Hematopoietic multipotent progenitor cell treated with erythropoietin and hydrocortisone succinate and interleukin-3 and kit ligand, for 17 days (in vitro differentiated cells): ENCODE results near the gene PTGIS.
"Not testable (repeated sequence)": the region's sequence is repeated elsewhere in the genome, so short reads cannot be mapped to it uniquely, and the experiment has no call there.

Source experiments
- DNase-seq: peaks from one replicate; pipeline ENCODE4 v3.0.0-alpha.2; 2015; ENCODE audit warnings: low spot score

Gene PTGIS

DNA sequence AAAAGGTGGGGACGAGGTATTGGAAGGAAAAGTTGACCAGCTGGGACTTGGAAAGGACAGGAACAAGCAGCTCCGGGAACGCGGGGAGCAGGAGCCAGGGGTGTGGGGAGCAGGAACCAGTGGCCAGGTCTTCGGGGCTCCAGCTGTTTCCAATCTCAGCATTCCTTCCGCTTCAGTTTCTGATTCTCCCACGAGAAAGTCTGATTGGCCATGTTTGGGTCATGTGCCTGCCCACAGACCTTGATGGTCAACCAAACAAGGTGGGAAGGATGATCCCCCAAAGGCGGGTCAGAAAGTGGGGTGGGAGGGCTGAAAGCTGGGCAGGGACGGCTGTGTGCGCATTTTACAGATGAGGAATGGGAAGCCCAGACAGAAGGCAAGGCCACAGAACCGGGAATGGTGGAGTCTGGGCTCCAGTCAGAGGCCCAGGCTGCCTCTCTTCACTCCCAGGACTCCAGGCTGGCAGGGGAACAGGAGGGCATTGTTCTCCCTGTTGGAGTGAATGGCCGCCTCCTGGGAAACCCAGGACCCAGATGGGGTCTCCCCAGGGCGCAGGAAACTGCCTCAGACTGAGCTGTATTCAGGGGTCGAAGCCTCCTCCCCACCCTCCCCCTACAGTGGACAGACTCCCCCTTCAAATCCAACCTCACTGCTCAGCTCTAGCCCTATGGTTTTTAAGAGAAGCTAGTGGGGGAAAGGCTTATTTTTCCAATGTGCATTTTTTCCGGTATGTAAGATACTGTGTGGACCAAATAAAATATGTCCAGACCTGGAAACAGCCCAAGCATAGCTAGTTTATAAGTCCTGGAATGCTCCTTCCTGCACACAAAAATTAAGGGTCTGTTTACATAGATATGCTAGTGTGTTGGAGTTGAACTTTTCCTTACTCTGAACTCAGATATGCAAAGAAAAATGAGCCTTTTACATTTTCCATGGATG, 12.2 kb upstream of the PTGIS start:
- DNase-seq, result no peak

DNA sequence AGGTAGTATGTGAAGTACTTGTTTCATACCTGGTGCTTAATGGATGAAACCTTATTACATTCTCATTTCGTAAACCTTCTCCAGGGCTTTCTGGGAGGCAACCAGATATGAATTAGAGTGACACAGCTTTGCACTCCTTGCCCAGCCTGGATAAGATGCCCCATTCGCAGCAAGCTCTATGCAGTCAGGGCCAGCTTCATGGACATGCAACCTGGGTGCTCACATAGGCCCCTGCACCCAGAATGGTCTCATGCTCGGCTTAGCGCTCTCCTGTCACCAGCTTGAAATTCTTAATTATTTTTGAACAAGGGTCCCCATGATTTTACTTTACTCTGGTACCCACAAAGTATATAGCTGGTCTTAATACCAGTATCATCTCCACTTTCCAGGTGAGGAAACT, 11.3 kb upstream of the PTGIS start:
- DNase-seq, result no peak

DNA sequence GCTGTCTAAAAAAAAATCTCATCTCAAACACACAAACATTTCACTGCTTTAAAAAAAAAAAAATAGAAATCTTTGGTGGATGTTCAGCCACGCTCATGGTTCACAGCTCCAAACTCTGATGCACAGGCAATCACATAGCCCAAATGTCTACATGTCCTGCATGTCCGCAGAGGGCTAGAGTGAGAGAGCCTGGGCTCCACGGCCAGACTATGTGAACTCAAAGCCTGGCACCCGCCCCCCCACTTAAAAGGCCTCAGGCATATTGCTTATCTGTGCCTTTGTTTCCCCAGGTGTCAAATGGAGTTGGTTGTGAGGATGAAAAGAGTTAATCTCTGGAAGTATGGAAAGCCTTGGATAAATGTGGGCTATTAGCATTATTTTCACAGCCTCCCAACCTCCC, 10.5 kb upstream of the PTGIS start:
- DNase-seq, result no peak

DNA sequence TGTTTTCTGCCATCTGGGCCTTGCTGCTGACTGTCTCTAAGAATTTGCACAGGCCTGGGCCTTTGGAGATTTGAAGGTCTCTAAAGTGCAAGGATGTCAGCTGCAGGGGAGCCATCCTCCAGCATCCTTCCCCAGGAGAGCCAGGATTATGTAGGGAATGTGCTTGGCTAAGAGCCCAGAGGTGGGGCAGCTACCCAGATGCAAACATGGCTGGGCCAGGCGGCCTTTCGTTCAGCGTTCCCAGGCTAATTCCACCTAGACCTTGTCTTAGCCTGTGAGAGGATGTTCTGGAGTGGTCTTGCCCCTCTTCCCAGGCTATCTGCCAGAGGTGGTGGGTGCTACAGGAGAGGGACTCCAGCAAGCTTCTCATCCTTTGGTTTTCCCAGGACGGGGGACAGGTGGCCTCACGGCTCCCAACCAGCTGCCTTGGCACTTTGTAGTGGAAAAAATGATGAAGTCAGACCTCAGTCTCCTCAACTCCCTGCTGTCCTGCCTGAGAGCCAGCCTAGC, 7.7 kb upstream of the PTGIS start:
- DNase-seq, result no peak

DNA sequence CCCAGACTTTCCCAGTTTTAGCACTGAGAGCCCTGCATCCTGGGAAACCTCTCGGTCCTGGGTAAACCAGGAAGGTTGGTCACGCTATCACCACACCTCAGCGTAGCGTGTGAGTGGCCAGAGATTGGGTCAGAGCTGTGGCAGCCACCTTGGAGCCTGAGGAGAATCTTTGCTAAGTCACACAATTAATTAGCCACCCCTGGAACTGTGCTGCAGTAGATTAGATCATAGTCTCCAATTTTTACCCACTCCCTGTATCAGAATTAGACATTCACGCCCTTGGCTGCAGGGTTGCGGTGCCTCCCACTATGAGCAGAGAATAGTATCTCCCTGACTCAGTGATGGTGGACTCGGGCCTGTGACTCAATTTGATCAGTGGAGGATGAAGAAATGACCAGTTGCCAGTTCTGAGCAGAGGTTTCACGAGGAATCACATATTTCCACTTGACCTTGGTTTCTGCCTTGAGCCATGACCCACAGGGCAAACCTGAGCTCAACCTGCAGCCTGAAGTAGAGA, 6.0 kb upstream of the PTGIS start:
- no peak for DNase-seq

DNA sequence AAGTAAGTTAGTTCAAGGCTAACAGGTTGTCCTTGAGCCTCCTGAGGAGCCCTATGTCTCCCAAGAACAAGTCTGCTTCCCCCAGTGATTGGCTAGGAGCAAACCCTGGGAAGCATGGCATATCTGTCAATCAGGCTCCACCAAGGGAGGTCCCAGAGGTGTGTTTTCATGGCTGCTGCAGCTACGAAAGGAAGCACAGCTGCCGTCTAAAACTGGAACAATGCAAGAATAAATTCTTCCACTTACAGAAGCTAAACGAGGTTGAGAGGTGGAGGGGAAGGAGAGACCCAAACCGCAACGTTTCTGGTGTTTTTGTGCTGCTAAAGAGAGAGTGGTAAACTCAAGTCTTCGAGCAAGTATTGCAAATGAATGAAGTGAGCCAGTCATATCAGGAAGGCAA, 4.9 kb upstream of the PTGIS start:
- DNase-seq, result no peak

DNA sequence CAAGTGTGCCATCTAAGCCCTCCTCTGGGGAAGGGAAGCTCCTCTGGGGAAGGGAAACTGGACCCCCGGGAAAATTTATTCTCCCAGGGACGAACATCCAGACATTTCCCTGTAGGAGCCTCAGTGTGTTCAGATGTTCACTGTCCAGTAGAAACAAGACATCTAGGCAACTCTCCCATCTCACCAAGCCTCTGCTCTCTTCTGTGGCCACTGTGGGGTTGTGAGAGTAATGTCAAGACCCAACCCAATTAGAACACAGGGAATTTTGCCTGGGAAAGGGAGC, 3.6 kb upstream of the PTGIS start:
- no peak for DNase-seq

DNA sequence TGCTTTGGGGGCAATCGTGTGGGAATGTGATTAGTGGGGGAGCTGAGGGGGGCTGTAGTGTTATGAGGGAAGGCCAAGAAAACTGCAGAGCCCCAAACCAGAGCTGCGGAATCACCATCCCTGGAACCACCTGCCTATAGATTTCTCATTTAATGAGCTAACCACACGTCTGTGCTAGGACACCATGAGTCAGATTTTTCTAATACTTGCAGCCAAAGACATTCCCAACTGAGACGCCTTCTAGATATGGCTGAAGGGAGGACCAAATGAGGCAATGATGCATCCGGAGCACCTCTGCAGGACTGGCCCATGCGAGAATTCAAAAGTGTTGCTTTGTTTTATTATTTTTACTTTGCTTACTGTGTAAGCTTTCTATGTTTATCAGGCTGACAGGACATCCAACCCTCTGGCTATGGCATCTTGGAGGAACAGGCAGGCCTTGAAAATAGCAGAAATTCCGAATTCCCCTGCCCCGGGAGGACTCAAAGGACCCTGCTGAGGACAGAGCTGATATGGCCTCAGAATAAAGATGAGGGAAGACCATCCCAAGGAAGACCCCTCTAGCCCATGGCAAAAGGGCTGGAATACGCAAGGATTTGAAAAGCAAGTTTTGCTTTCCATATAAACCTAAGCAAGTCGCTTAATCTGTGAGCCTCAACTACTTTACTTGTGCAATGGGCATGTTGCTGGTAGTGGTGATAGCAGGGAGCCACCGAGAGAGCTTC, 3.1 kb upstream of the PTGIS start:
- DNase-seq, result no peak

DNA sequence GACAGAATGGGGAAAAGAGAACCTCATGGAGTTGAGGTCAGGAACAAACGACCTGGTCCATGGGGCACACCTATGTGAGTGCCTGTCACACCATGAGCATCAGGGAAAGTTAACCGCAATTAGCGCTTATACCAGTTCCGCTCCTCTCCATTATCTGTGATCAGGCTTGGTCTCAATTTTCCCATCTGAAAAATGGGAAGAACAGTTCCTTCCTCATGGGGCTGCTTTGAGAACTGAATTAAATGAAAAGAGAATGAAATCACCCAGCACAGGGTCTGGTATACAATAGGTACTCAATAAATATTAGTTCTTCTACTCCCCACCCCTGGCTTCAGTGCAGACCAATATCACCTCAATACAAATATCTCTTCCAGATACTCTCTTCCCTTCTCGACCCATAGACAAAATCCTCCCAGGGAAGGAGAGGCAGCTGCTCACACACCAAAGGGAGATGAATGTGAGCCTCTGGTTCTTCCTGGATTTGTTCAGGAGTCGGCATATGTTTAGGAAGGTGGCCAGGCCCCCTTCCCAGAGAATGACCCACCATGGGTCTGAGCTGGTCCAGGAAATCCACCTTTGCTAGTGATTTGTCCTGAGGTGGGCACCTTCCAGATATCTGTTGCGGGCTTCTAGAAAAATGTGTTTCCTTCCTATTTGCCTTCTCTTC, 2.4 kb upstream of the PTGIS start:
- no peak for DNase-seq

DNA sequence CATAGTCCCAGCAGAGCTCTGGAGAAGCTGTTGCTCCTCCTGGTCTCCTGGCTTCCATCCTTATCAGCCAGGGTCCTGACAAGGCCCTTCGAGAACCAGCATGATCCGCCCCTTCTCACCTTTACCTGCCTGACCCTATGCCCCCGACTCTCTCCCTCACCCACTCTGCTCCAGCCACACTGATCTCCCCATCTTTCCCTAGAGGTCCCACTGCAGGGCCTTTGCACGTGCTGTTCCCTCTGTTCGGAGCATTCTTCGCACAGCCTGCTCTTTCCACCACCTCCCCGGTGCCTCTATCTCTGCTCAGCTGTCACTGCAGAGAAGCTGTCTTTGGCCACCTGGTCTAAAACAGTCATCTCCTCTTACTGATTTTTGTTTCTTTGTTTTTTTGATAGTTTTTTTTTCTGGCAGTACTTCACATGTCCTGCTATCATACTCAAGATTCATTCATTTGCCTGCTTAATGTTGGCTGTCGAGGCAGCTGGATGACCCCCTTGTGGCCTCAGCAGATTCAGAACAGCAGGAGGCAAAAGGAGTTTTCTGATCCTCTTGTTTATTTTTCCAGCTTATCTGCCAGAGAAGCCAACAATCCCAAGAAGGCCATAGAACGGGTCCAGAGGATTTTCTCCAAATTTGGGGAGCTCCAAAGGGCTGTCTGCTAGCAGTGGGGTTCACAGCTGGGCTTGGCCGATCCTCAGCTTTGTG, 1.6 kb upstream of the PTGIS start:
- no peak for DNase-seq

DNA sequence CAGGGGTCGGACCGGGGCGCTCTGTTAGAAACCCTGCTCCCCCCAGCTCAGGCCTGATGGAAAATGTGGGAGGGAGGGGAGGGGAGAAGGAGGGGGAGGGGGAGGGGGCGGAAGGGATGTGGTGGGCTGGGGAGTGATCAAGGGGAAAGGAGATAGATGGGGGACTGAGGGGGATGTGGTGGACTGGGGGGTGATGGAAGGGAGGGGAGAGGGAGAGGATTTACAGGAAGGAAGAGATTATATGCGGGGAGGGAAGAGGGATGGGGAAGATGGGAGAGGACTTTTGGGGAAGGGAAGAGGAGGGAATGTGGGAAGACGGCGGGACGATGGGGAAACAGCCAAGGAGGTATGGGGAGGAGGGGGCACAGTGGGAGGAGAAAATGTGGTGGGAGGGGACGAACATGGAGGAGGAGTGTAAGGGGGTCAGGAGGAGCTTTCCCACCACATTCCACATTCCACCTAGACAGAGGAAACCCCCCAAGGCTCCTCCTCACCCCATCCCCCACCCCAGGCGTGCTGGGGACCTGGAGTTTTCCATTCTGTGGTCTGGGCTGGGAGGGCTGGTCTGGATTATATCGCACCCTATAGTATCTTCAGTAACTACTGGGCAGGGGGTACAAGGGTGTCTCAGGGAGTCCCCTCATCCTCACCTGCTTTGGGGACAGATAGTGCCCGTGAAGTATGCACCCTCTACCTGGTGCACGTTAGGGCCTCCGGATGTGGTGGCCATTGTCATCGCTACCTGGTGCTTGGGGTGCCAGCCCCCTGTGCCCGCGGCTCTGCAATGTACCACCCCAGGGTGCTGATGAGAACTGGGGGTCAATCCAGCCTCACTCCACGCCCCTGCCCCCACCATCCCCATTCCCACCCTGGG, 578 bp upstream of the PTGIS start:
- no peak for DNase-seq

DNA sequence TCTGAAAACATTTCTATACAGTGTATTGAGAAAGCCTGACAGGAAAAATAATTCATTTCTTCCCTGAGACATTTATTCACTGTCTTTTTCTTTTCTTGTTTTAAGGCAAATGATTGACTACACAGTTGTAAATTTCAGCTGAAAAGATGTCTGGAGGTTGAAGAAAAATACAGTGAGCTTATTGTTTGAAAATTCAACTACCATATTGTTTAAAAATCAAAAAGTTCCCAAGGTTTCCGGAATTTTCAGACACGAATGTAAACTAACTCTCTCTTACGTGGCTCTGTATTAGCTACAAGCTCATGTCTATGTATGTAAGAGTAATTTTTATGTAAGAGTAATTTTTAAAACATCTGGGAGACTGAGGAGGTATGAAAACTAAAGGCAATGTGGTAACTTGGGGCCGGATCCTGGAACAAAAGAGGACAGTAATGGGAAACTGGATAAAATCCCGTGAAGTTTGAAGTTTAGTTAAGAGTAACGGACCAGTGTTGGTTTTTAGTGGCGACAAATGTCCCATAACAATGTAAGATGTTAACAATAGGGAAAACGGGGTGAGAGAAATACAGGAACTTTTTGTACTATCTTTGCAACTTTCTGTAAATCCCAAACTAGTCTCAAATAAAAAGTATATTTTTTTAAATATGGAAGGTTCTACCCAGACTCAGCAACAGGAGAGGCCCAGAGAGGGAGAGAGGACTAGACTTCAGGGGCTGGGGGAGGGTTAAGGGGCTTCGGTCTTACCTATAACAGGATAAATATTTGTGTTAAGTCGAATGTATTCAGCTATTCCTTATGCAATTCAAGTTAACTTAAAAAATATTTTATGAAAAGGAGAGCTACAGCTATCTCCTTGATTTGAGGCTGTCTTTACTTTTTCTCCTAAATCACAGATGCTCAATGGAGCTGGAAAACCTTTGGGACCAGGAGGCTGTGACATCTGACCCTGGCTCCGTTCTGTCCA, 1.3 kb downstream of the PTGIS start:
- DNase-seq, result no peak

DNA sequence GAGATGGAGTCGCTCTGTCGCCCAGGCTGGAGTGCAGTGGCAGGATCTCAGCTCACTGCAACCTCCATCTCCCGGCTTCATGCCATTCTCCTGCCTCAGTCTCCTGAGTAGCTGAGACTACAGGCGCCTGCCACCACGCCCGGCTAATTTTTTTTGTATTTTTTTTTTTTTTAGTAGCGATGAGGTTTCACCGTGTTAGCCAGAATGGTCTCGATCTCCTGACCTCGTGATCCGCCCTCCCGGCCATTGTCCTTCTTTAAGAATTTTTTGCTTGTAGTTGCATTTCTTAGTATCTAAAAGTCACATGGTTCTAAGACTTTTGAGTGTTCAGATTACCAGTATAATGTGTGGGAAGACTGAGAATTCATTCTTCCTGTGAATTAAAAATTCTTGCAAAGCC, 2.9 kb downstream of the PTGIS start:
- not testable (repeated sequence) for DNase-seq

DNA sequence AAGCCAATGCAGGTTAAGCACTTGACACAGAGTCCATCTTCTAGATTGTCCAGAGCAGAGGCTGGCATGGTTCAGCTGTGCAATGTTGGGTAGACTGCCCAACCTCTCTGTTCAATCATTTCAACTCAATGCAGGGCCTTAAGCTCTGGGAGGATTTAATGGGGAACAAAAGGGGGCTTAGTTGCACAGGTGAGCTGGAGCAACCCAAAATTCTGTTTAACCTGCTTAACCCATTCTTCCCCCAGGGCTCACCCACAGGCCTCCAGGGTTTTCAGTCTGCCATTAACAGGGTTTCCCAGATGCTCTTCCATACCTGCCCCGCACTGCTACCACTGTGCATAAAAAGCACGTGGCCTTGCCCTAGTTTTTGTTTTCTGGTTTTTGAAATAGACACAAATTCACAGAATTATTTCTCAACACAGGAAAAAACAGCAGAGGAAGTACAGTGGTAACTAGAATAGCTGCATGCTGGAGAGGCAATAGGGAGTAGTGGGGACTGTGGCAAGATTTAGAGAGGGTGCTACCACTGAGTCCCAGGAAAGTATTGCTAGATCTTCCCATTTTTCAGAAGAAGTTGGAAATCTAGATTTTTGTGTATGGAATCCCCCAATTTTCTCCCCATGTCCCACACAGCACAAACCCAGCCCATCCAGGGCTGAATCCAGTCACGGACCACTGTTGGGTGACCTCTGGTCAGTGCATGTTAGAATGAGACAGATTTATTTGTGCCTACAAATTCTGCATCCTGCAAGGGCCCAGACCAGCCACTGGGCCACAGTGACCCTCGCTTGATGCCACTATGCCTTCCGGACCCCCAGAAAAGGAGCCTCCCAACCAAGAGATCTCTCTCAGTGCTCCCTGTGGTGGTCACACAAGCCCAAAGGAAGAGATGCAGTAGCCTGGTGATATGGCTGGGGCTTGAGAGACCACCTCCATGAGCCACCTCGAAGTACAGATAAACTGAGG, 4.6 kb downstream of the PTGIS start:
- no peak for DNase-seq

DNA sequence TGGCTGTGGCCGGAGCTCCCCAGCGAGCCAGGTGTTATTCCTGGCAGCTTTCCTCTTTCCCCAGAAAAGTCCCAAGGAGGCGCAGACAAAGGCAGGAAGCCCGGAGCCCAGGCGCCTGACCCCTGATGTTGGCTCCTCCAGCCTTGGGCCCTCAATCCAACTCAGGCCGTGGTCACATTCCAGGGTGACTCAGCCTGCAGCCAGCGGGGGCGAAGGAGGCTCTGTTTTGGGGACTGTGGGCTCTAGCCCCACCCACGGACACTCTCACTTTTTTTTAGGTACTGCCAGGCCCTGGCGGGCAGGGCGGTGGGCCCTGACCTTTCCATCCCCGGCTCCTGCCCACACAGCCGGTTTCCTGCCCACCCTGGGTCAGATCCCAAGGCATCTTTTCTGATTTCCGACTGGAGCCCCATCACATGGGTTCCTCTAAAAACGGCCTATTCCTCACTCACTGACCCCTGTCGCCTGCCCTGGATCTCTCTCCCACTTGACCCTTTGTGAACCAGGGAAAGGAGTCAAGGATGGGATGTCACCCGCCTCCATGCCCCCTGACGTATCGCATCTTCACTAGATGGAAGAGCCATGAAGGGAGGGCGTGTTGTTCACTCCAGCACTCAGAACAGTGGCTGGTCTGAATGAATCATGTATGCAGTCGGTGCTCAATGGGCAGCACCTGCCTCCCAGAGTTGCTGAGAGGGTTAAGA, 5.5 kb downstream of the PTGIS start:
- no peak for DNase-seq

DNA sequence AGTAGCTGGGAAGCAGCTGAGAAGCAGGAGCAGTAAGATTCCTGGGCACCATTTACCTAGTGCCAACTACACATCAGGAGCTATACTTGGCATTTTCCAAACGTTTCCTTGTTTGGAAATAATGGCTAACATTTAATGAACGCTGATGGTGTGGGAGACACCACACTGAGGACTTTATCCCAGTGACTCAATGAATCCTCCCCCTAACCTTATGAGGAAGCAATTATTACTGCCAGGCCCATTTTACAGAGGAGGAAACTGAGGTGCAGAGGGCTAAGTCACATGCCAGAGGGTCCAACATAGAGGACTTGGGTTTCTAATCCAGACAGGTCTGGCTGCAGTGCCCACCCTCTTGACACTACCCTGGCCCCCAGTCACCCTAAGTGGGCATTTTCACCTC, 6.1 kb downstream of the PTGIS start:
- DNase-seq, result no peak

DNA sequence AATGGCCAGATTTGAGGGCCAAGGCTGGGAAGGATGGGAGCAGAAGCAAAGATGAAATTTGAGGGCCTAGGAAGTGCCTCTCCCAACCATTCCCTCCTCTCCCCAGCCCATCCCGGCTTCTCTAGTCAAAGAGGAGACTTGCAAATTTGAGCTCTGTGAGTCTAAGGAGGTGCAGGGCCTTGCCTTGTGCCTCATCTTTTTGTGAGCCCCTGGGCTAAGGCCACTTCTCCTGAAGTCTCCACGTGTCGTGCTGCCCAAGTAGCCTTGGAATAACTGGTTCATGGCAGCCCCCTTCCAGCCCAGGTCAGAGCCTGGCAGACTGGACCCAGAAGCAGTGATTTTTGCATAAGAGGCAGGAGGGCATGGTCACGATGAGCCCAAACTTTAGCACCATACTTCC, 6.7 kb downstream of the PTGIS start:
- DNase-seq, result no peak

DNA sequence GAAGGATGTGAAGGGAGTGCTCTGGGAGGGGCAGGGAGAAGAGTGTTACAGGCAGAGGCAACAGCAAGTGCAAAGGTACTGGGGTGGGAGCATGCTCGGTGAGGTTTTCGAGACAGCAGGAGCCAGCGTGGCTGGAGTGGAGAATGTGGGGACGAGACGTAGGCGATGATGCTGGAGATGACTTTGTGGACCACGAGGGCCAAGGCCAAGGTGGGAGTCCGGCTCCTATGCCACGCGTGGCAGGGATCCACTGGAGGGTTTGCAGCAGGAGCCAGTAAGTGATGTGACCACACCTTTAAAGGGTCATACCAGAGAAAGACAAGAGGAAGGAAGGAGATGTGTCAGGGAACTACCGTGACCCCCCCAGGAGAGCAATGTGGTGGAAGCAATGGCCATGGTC, 7.3 kb downstream of the PTGIS start:
- no peak for DNase-seq
